Keratinocyte (primary cell): ENCODE results near the gene KCNN4. TPM values are rescaled to one million over a fixed set of nuclear protein-coding genes. Genes with fewer than 3 reads are reported as not detected.

Experiments used
- DNase-seq: peaks from one replicate; pipeline ENCODE4 v3.0.0-alpha.2; 2011; ENCODE audit warnings: low read depth, missing footprints, low spot score
- FAIRE-seq: peaks from 2 replicates; lab custom pipeline; 2011; peaks lifted over from hg19 to GRCh38; lab: Jason Lieb, UNC
- H2AFZ ChIP-seq: 2 replicates; pipeline ENCODE4 v1.6.0; 2012; ENCODE audit warnings: low read length, control low read depth, inconsistent platforms; ENCODE audit not compliant: control insufficient read depth
- H3K27ac ChIP-seq: 2 replicates; pipeline ENCODE4 v1.5.1; 2011; ENCODE audit warnings: low read length; ENCODE audit not compliant: control insufficient read depth, insufficient read depth
- H3K27me3 ChIP-seq: 3 replicates; pipeline ENCODE4 v1.6.0; 2011; ENCODE audit warnings: low read length; ENCODE audit not compliant: control insufficient read depth, insufficient read depth; ENCODE audit errors: extremely low read depth
- H3K36me3 ChIP-seq, 2 experiments: 2 replicates in 1 of 2; 3 replicates in 1 of 2; pipeline ENCODE4 v1.5.1; 2011; ENCODE audit warnings: low read length in 2 of 2, mild to moderate bottlenecking in 1 of 2; ENCODE audit not compliant: control insufficient read depth in 2 of 2, insufficient read depth in 2 of 2; ENCODE audit errors: extremely low read depth in 1 of 2
- H3K4me1 ChIP-seq: 3 replicates; pipeline ENCODE4 v1.5.1; 2011; ENCODE audit warnings: low read length; ENCODE audit not compliant: control insufficient read depth, insufficient read depth; ENCODE audit errors: extremely low read depth
- H3K4me2 ChIP-seq: 3 replicates; pipeline ENCODE4 v1.6.0; 2011; ENCODE audit warnings: low read depth, low read length; ENCODE audit not compliant: control insufficient read depth, insufficient read depth; ENCODE audit errors: extremely low read depth
- H3K4me3 ChIP-seq, 3 experiments: fragments of 200-600 bp in 1 of 3; sonication (generic) in 1 of 3; 2 replicates in 2 of 3; 3 replicates in 1 of 3; pipeline ENCODE4 v1.5.1; 2011 to 2016; ENCODE audit warnings: low read length in 3 of 3, mild to moderate bottlenecking in 3 of 3, control low read depth in 2 of 3, inconsistent platforms in 1 of 3, low read depth in 1 of 3, mixed read lengths in 1 of 3, mixed run types in 1 of 3, moderate library complexity in 1 of 3; ENCODE audit not compliant: control insufficient read depth in 2 of 3, insufficient read depth in 2 of 3; ENCODE audit errors: extremely low read depth in 1 of 3
- H3K79me2 ChIP-seq: 2 replicates; pipeline ENCODE4 v1.6.0; 2012; ENCODE audit warnings: low read length; ENCODE audit not compliant: control insufficient read depth, insufficient read depth
- H3K9ac ChIP-seq: 3 replicates; pipeline ENCODE4 v1.6.0; 2011; ENCODE audit warnings: low read length; ENCODE audit not compliant: control insufficient read depth, insufficient read depth; ENCODE audit errors: extremely low read depth
- H3K9me1 ChIP-seq: 3 replicates; pipeline ENCODE4 v1.6.0; 2011; ENCODE audit warnings: low read length; ENCODE audit not compliant: control insufficient read depth, insufficient read depth; ENCODE audit errors: extremely low read depth
- H3K9me3 ChIP-seq: 2 replicates; pipeline ENCODE4 v1.5.1; 2012; ENCODE audit warnings: low read depth, low read length; ENCODE audit not compliant: control insufficient read depth
- H4K20me1 ChIP-seq: 3 replicates; pipeline ENCODE4 v1.6.0; 2011; ENCODE audit warnings: low read length; ENCODE audit not compliant: control insufficient read depth, insufficient read depth; ENCODE audit errors: extremely low read depth
- CTCF ChIP-seq, 3 experiments: IDR thresholded peaks in 1 of 3; conservative IDR thresholded peaks in 1 of 3; optimal IDR thresholded peaks in 1 of 3; 2 replicates in 2 of 3; 3 replicates in 1 of 3; pipeline versions ENCODE3 to v1.5.1; 2011; ENCODE audit warnings: low read length in 3 of 3, mild to moderate bottlenecking in 3 of 3, moderate library complexity in 2 of 3, control low read depth in 1 of 3, inconsistent platforms in 1 of 3; ENCODE audit not compliant: insufficient read depth in 2 of 3; ENCODE audit errors: extremely low read depth in 1 of 3
- EZH2 ChIP-seq: IDR thresholded peaks from one replicate; pipeline ENCODE4 v1.6.1; 2012; ENCODE audit warnings: inconsistent platforms, mild to moderate bottlenecking, low read length, moderate library complexity
- dilution Hi-C: fragments of 300-500 bp; cut with MboI; formaldehyde crosslinking; loops from one replicate; pipeline ENCODE4 v1.7.0; 2020; ENCODE audit warnings: low sequenced_read_pairs; ENCODE audit not compliant: extremely low pct_ligation_motif_present
- polyA plus RNA-seq, 5 experiments: library from polyadenylated mRNA; depleted of rRNA in 3 of 5; stranded (reverse) in 3 of 5; stranded (forward) in 1 of 5; unstranded in 1 of 5; fragments of >200 nt; gene quantifications; 1 replicate in 1 of 5; 2 replicates in 3 of 5; 3 replicates in 1 of 5; pipeline versions ENCODE4 v1.2.1 to v1.2.3, GENCODE V29; 2011 to 2012; ENCODE audit warnings: missing spikeins in 2 of 5, low read depth in 1 of 5, low replicate concordance in 1 of 5

KCNN4 gene
- polyA plus RNA-seq, 1 donor (not counting 4 experiments of a cell fraction or from before 2014, with no cell fraction given), result 9.8 TPM

DNA sequence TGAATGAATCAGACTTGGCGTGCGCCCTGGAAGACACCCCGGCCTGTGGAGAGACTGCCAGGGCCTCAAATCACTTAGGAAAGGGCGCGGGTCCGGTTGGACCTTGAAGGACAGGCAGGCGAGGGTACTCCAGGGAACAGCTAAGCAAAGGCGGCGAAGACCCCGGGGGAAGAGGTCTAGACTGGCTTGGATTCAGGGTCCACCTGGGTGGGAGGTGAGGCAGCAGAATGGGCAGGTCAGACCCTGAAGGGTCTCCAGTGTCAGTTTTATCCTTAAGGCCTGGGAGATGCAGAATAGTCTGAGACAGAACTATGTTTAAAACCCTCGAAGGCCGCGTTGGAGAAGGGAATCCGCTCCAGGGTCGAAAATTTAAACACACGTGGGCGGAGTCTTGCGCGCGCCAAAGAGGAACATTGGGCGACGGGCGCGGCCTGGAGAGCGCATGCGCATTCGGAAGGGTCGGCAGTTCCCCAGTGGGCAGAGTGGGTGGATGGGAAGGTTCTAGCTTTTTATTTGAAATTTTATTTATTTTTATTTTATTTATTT is 25.4 kb downstream of the KCNN4 start:
- peak overlapping the region; percentile 99 for H3K4me2 ChIP-seq
- H3K9me1 ChIP-seq, result no peaks in the 10 kb centered on the region
- H2AFZ ChIP-seq, result peak overlapping the region; percentile 16
- no peaks in the 10 kb centered on the region for H4K20me1 ChIP-seq
- H3K4me1 ChIP-seq, result peaks cover 67% of the 10 kb centered on the region
- peak overlapping the region; percentile 100 for H3K9ac ChIP-seq
- TF ChIP-seq CTCF (optimal IDR thresholded peaks at IDR 0.05 in 1 of 3, IDR thresholded peaks at IDR 0.05 in 1 of 3, conservative IDR thresholded peaks at IDR 0.05 in 1 of 3; ENCODE audit: extremely low read depth in 1 of 3, insufficient read depth in 2 of 3, low read length in 3 of 3) (no peak), EZH2 (no peak)
- H3K27me3 ChIP-seq, result no peaks in the 10 kb centered on the region
- peaks cover 23% of the 10 kb centered on the region for H3K79me2 ChIP-seq
- peaks cover 4 to 10% of the 10 kb centered on the region in 2 experiments for H3K36me3 ChIP-seq
- dilution Hi-C loops, result no loop called here
- DNase-seq (no peak), FAIRE-seq (no peak)
- H3K9me3 ChIP-seq, result no peaks in the 10 kb centered on the region
- peak overlapping the region; percentile 100 for H3K27ac ChIP-seq
- peak overlapping the region; percentile 75 to 93 (median 85) for H3K4me3 ChIP-seq

- H3K27me3 ChIP-seq, result no peaks in the 10 kb centered on the region
- TF ChIP-seq CTCF (optimal IDR thresholded peaks at IDR 0.05 in 1 of 3, IDR thresholded peaks at IDR 0.05 in 1 of 3, conservative IDR thresholded peaks at IDR 0.05 in 1 of 3; ENCODE audit: extremely low read depth in 1 of 3, insufficient read depth in 2 of 3, low read length in 3 of 3) (no peak), EZH2 (no peak)
- H3K9me3 ChIP-seq, result no peaks in the 10 kb centered on the region
- no peaks in the 10 kb centered on the region for H3K9me1 ChIP-seq
- H3K4me2 ChIP-seq, result peak within 1 kb of the TSS; percentile 99
- peak; percentile 57 for FAIRE-seq
- peak; percentile 93 for DNase-seq
- H4K20me1 ChIP-seq, result no peaks in the 10 kb centered on the region
- H3K79me2 ChIP-seq, result peaks cover 23% of the 10 kb centered on the region
- H2AFZ ChIP-seq, result peak within 1 kb of the TSS; percentile 81
- peaks cover 67% of the 10 kb centered on the region for H3K4me1 ChIP-seq
- peak within 1 kb of the TSS; percentile 100 for H3K9ac ChIP-seq
- peaks cover 7 to 15% of the 10 kb centered on the region in 2 experiments for H3K36me3 ChIP-seq
- peak within 1 kb of the TSS; percentile 75 to 93 (median 85) for H3K4me3 ChIP-seq
- dilution Hi-C loops, result no loop called here
- peak within 1 kb of the TSS; percentile 100 for H3K27ac ChIP-seq
Observed at GRCh38 chr19:43754503-43755255, 26.1 kb downstream of the KCNN4 start, which contains the start of gene SMG9. Gene SMG9, minus strand, starts transcription at chr19:43754962. Its CDS starts 4,221 bp downstream, at chr19:43750741.
